Measurements from ENCODE around the gene WDR86.

DNA sequence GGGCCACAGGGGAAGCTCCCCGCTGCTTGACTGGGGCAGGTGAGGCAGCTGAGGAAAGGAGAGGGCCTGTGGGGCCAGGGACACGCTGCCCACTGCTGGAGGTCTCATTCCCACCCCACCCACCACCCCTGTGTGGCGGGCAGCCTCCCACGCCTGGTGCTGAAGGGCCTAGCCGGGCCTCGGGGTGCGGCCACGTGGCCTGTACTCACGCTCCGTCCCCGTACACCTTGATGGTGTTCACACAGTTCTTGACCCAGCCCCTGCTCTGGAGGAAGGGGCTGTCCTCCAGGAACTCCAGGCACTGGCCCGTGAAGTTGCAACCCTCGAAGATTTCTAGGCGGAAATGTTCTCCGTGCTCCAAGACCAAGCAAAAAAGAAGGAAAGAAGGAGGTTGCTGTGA is 26.1 kb upstream of the WDR86 start:
- TF ChIP-seq, protein P1, sequence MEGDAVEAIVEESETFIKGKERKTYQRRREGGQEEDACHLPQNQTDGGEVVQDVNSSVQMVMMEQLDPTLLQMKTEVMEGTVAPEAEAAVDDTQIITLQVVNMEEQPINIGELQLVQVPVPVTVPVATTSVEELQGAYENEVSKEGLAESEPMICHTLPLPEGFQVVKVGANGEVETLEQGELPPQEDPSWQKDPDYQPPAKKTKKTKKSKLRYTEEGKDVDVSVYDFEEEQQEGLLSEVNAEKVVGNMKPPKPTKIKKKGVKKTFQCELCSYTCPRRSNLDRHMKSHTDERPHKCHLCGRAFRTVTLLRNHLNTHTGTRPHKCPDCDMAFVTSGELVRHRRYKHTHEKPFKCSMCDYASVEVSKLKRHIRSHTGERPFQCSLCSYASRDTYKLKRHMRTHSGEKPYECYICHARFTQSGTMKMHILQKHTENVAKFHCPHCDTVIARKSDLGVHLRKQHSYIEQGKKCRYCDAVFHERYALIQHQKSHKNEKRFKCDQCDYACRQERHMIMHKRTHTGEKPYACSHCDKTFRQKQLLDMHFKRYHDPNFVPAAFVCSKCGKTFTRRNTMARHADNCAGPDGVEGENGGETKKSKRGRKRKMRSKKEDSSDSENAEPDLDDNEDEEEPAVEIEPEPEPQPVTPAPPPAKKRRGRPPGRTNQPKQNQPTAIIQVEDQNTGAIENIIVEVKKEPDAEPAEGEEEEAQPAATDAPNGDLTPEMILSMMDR (IDR thresholded peaks at IDR 0.05) = no peak
- TF ChIP-seq POLR2A (IDR thresholded peaks at IDR 0.05) (no peak), EP300 (IDR thresholded peaks at IDR 0.05) (no peak)
